Effector memory CD8-positive, alpha-beta T cell (primary cell): ENCODE measurements around the gene ETV6.
"Not testable (repeated sequence)": the region's sequence is repeated elsewhere in the genome, so short reads cannot be mapped to it uniquely, and the experiment has no call there.

Experiments
- ATAC-seq: fragments of 150-1000 bp; cut with Tn5 transposase; replicated peaks from 2 replicates; pipeline ENCODE4 v1.10.0; 2021; ENCODE audit warnings: mild to moderate bottlenecking, moderate library complexity
- DNase-seq, 3 experiments: peaks; one replicate each; pipeline ENCODE4 v3.0.0; 2021
- H3K27ac Mint-ChIP-seq, 2 donors: one replicate each; pipeline ENCODE4 v1.8.0; 2022; ENCODE audit warnings: mild to moderate bottlenecking in 2 of 2, mixed read lengths in 2 of 2, moderate library complexity in 2 of 2
- H3K27me3 Mint-ChIP-seq, 2 donors: one replicate each; pipeline ENCODE4 v1.8.0; 2022; ENCODE audit warnings: mixed read lengths in 2 of 2
- H3K36me3 Mint-ChIP-seq: one replicate; pipeline ENCODE4 v1.8.0; 2022; ENCODE audit warnings: mild to moderate bottlenecking, moderate library complexity, mixed read lengths; ENCODE audit not compliant: insufficient read depth
- H3K4me1 Mint-ChIP-seq, 2 donors: one replicate each; pipeline ENCODE4 v1.8.0; 2022; ENCODE audit warnings: low read depth in 2 of 2, mixed read lengths in 2 of 2
- H3K4me3 Mint-ChIP-seq, 2 donors: one replicate each; pipeline ENCODE4 v1.8.0; 2022; ENCODE audit warnings: mild to moderate bottlenecking in 2 of 2, mixed read lengths in 2 of 2, moderate library complexity in 2 of 2
- H3K9me3 Mint-ChIP-seq, 2 donors: one replicate each; pipeline ENCODE4 v1.8.0; 2022; ENCODE audit warnings: mixed read lengths in 2 of 2
- total RNA-seq, 9 experiments: gene quantifications; one replicate each; lab custom pipeline; 2026; lab: John Stamatoyannopoulos, UW

ETV6 gene
- 28.2 to 129 (median 53.5) reads per million in 9 experiments for total RNA-seq

- ATAC-seq (peak; percentile 49), DNase-seq (peak; percentile 38 to 53 (median 41))
- Mint-ChIP-seq H3K27me3 (no peaks in the 10 kb centered on the region), H3K9me3 (no peaks in the 10 kb centered on the region), H3K4me3 (peak within 1 kb of the TSS; percentile 94 to 95), H3K27ac (peak within 1 kb of the TSS; percentile 94 to 98), H3K4me1 (peaks cover 32 to 37% of the 10 kb centered on the region in 2 donors), H3K36me3 (peaks cover 21% of the 10 kb centered on the region)
Measured at GRCh38 chr12:11649413-11650285, at the start of gene ETV6. Gene ETV6 (plus strand): TSS chr12:11649674. CDS start chr12:11650128, 454 bp downstream.

GRCh38 chr12:11600199-11600598 lies 49.3 kb upstream of the ETV6 start:
- no peak for ATAC-seq
- DNase-seq: no peak
- no peaks in the 10 kb centered on the region for H3K36me3 Mint-ChIP-seq
- H3K4me1 Mint-ChIP-seq: peaks cover 0 to 3% of the 10 kb centered on the region in 2 donors
- H3K27me3 Mint-ChIP-seq: peaks cover 6 to 12% of the 10 kb centered on the region in 2 donors
- H3K4me3 Mint-ChIP-seq: no peak overlapping the region
- H3K27ac Mint-ChIP-seq: no peak overlapping the region
- H3K9me3 Mint-ChIP-seq: no peaks in the 10 kb centered on the region

GRCh38 chr12:11601647-11602046 lies 47.8 kb upstream of the ETV6 start:
- peaks cover 6 to 12% of the 10 kb centered on the region in 2 donors for H3K27me3 Mint-ChIP-seq
- no peaks in the 10 kb centered on the region for H3K9me3 Mint-ChIP-seq
- no peak overlapping the region for H3K27ac Mint-ChIP-seq
- peaks cover 0 to 3% of the 10 kb centered on the region in 2 donors for H3K4me1 Mint-ChIP-seq
- DNase-seq (no peak), ATAC-seq (no peak)
- H3K36me3 Mint-ChIP-seq: no peaks in the 10 kb centered on the region
- no peak overlapping the region for H3K4me3 Mint-ChIP-seq

GRCh38 chr12:11607313-11608081 lies 42.0 kb upstream of the ETV6 start:
- Mint-ChIP-seq H3K9me3 (no peaks in the 10 kb centered on the region), H3K4me3 (no peak overlapping the region), H3K36me3 (no peaks in the 10 kb centered on the region), H3K4me1 (no peaks in the 10 kb centered on the region), H3K27me3 (peaks cover 0 to 5% of the 10 kb centered on the region in 2 donors), H3K27ac (no peak overlapping the region)
- DNase-seq (no peak), ATAC-seq (no peak)

- no peak overlapping the region for H3K4me3 Mint-ChIP-seq
- no peak for ATAC-seq
Measured at GRCh38 chr12:11609045-11609444, 40.4 kb upstream of the ETV6 start.

GRCh38 chr12:11615481-11615880 lies 34.0 kb upstream of the ETV6 start:
- no peak for ATAC-seq

More at GRCh38 chr12:11609045-11609444, 40.4 kb upstream of the ETV6 start:
- DNase-seq: no peak
- Mint-ChIP-seq H3K27ac (no peak overlapping the region), H3K9me3 (no peaks in the 10 kb centered on the region), H3K27me3 (peaks cover 0 to 5% of the 10 kb centered on the region in 2 donors), H3K36me3 (no peaks in the 10 kb centered on the region), H3K4me1 (no peaks in the 10 kb centered on the region)

GRCh38 chr12:11618046-11618445 lies 31.4 kb upstream of the ETV6 start:
- Mint-ChIP-seq H3K4me3 (no peak overlapping the region), H3K4me1 (peaks cover 0 to 2% of the 10 kb centered on the region in 2 donors), H3K27ac (no peak overlapping the region), H3K9me3 (no peaks in the 10 kb centered on the region), H3K36me3 (no peaks in the 10 kb centered on the region), H3K27me3 (no peaks in the 10 kb centered on the region)
- ATAC-seq (no peak), DNase-seq (no peak)

More at GRCh38 chr12:11615481-11615880, 34.0 kb upstream of the ETV6 start:
- no peak for DNase-seq
- Mint-ChIP-seq H3K27ac (no peak overlapping the region), H3K4me1 (no peaks in the 10 kb centered on the region), H3K27me3 (peaks cover 0 to 5% of the 10 kb centered on the region in 2 donors), H3K36me3 (no peaks in the 10 kb centered on the region), H3K9me3 (no peaks in the 10 kb centered on the region), H3K4me3 (no peak overlapping the region)

- peak; percentile 4 to 15 (median 6) for DNase-seq
- Mint-ChIP-seq H3K27ac (peak overlapping the region in 1 of 2 donors; percentile 1), H3K27me3 (peaks cover 0 to 8% of the 10 kb centered on the region in 2 donors), H3K9me3 (no peaks in the 10 kb centered on the region), H3K4me3 (no peak overlapping the region), H3K36me3 (no peaks in the 10 kb centered on the region), H3K4me1 (peaks cover 0 to 2% of the 10 kb centered on the region in 2 donors)
- peak; percentile 54 for ATAC-seq
Measured at GRCh38 chr12:11621797-11622423, 27.6 kb upstream of the ETV6 start.

GRCh38 chr12:11622876-11623281 lies 26.6 kb upstream of the ETV6 start:
- DNase-seq (no peak), ATAC-seq (no peak)
- Mint-ChIP-seq H3K27me3 (peaks cover 0 to 8% of the 10 kb centered on the region in 2 donors), H3K36me3 (no peaks in the 10 kb centered on the region), H3K4me1 (peaks cover 0 to 2% of the 10 kb centered on the region in 2 donors), H3K9me3 (no peaks in the 10 kb centered on the region), H3K27ac (no peak overlapping the region), H3K4me3 (no peak overlapping the region)

- Mint-ChIP-seq H3K4me3 (no peak overlapping the region), H3K27me3 (peaks cover 0 to 8% of the 10 kb centered on the region in 2 donors), H3K36me3 (no peaks in the 10 kb centered on the region), H3K9me3 (no peaks in the 10 kb centered on the region), H3K4me1 (peaks cover 0 to 2% of the 10 kb centered on the region in 2 donors), H3K27ac (no peak overlapping the region)
- ATAC-seq: no peak
- no peak for DNase-seq
Measured at GRCh38 chr12:11623382-11623781, 26.1 kb upstream of the ETV6 start.

GRCh38 chr12:11624116-11624515 lies 25.4 kb upstream of the ETV6 start:
- Mint-ChIP-seq H3K27me3 (peaks cover 0 to 8% of the 10 kb centered on the region in 2 donors), H3K27ac (no peak overlapping the region), H3K36me3 (no peaks in the 10 kb centered on the region), H3K4me3 (no peak overlapping the region), H3K9me3 (no peaks in the 10 kb centered on the region), H3K4me1 (peaks cover 0 to 2% of the 10 kb centered on the region in 2 donors)
- ATAC-seq: no peak
- DNase-seq: no peak

GRCh38 chr12:11627709-11628108 lies 21.8 kb upstream of the ETV6 start:
- not testable (repeated sequence) for H3K27ac Mint-ChIP-seq, H3K4me1 Mint-ChIP-seq, ATAC-seq, H3K36me3 Mint-ChIP-seq, H3K4me3 Mint-ChIP-seq, H3K9me3 Mint-ChIP-seq, DNase-seq
- peaks cover 5 to 14% of the 10 kb centered on the region in 2 donors for H3K27me3 Mint-ChIP-seq

- H3K9me3 Mint-ChIP-seq: no peaks in the 10 kb centered on the region
- H3K4me1 Mint-ChIP-seq: no peaks in the 10 kb centered on the region
- DNase-seq: no peak
- peaks cover 2% of the 10 kb centered on the region for H3K36me3 Mint-ChIP-seq
- H3K4me3 Mint-ChIP-seq: no peak overlapping the region
- H3K27me3 Mint-ChIP-seq: peaks cover 5 to 14% of the 10 kb centered on the region in 2 donors
- H3K27ac Mint-ChIP-seq: no peak overlapping the region
- ATAC-seq: no peak
Measured at GRCh38 chr12:11628353-11628752, 21.1 kb upstream of the ETV6 start.
